Right cardiac atrium (tissue), 5 donors: ENCODE data around the gene MRPS23. TPM values are rescaled to one million over a fixed set of nuclear protein-coding genes. Genes with fewer than 3 reads are reported as not detected.

Experiments used
- ATAC-seq, 2 donors: fragments of 200-7000 bp; cut with Tn5 transposase; one replicate each; pipeline versions ENCODE4 v1.8.0 to v1.9.1; 2020; ENCODE audit warnings: moderate library complexity in 2 of 2, mild to moderate bottlenecking in 1 of 2
- DNase-seq, 3 donors: peaks; one replicate each; pipeline ENCODE4 v3.0.0-alpha.2; 2020
- H3K27ac ChIP-seq: one replicate; pipeline ENCODE4 v1.5.1; 2013; ENCODE audit warnings: mild to moderate bottlenecking, low read length, control low read depth, moderate library complexity
- H3K27me3 ChIP-seq: one replicate; pipeline ENCODE4 v1.6.1; 2013; ENCODE audit not compliant: control insufficient read depth, insufficient read depth
- H3K4me1 ChIP-seq: one replicate; pipeline ENCODE4 v1.6.1; 2013; ENCODE audit warnings: low read length; ENCODE audit not compliant: control insufficient read depth, insufficient read depth
- H3K4me3 ChIP-seq: one replicate; pipeline ENCODE4 v1.5.1; 2013; ENCODE audit warnings: low read length, control low read depth
- H3K9me3 ChIP-seq: one replicate; pipeline ENCODE4 v1.6.1; 2013; ENCODE audit warnings: low read length; ENCODE audit not compliant: control insufficient read depth
- WGBS: extraction: QIAGEN DNeasy Blood & Tissue Kit; methylation state at CpG from one replicate; pipeline ENCODE4 v1.1.7; 2013; 5-methylcytosine and 5-hydroxymethylcytosine counted together
- intact Hi-C, 4 donors: fragments of 100-400 bp; cut with DNase I; formaldehyde crosslinking; loops; one replicate each; pipeline versions ENCODE4 v1.11.0 to v1.14.0; 2022 to 2023
- polyA plus RNA-seq: library from polyadenylated mRNA; stranded (reverse); fragments of 200-250 nt; gene quantifications from one replicate; pipeline ENCODE4 v1.2.3, GENCODE V29; 2013
- total RNA-seq, 4 donors: library from RNA; stranded (reverse); fragmentation: NEBNext Ultra II Directional; extraction: Animal tissue kit (Norgen Biotek cat#: 25700); gene quantifications; one replicate each; pipeline ENCODE4 v1.2.1, GENCODE V29; 2021
- donor health status: healthy with polysubstance abuse.
- donor health status: DM: no; HTN: yes; CAD: no.
- donor health status: DM: no; HTN: no; CAD: no.
- donor health status: DM: no; HTN: yes; CAD: no; lungs with severe emphysema.
- donor health status: DM: yes; HTN: yes; CAD: no.

The MRPS23 gene
- total and polyA plus RNA-seq, 5 donors = 50.9 to 68.3 (median 60.8) TPM

- no peaks in the 10 kb centered on the region for H3K9me3 ChIP-seq
- DNase-seq = no peak
- intact Hi-C loops = no loop called here
- no peak for ATAC-seq
- no peaks in the 10 kb centered on the region for H3K27me3 ChIP-seq
- H3K27ac ChIP-seq = no peak overlapping the region
- H3K4me3 ChIP-seq = no peak overlapping the region
- peaks cover 20% of the 10 kb centered on the region for H3K4me1 ChIP-seq
These were observed 20.4 kb upstream of the MRPS23 start for GRCh38 chr17:57870283-57870635.

GRCh38 chr17:57869617-57870282 lies 19.9 kb upstream of the MRPS23 start:
- H3K27ac ChIP-seq = no peak overlapping the region
- H3K4me1 ChIP-seq = peaks cover 17% of the 10 kb centered on the region
- H3K4me3 ChIP-seq = no peak overlapping the region
- intact Hi-C loops = loop anchor here in 2 of 4 donors (10.0 kb wide), 1 partner anchor 215 kb away; the partner anchor contains the start of gene DYNLL2 (in 2 of the 2)
- no peaks in the 10 kb centered on the region for H3K9me3 ChIP-seq
- ATAC-seq (no peak), DNase-seq (peak in 2 of 3 donors; percentile 8 to 37)
- H3K27me3 ChIP-seq = no peaks in the 10 kb centered on the region
- WGBS = 94% methylated on average over 9 of the region's 9 CpGs

- DNase-seq (peak in 1 of 3 donors; percentile 8), ATAC-seq (no peak)
- Histone ChIP-seq H3K4me1 (peaks cover 13% of the 10 kb centered on the region), H3K9me3 (no peaks in the 10 kb centered on the region), H3K4me3 (no peak overlapping the region), H3K27ac (no peak overlapping the region), H3K27me3 (no peaks in the 10 kb centered on the region)
- 88% methylated on average over 13 of the region's 13 CpGs for WGBS
- intact Hi-C loops = loop anchor here in 2 of 4 donors (10.0 kb wide), 1 partner anchor 216 kb away; the partner anchor contains the start of gene DYNLL2 (in 2 of the 2)
These were observed 19.2 kb upstream of the MRPS23 start for GRCh38 chr17:57868910-57869616.

GRCh38 chr17:57868007-57868909 lies 18.4 kb upstream of the MRPS23 start:
- no peaks in the 10 kb centered on the region for H3K9me3 ChIP-seq
- H3K27me3 ChIP-seq = no peaks in the 10 kb centered on the region
- intact Hi-C loops = loop anchor here in 2 of 4 donors (10.0 kb wide), 1 partner anchor 217 kb away; the partner anchor contains the start of gene DYNLL2 (in 2 of the 2)

GRCh38 chr17:57867126-57867525 lies 17.3 kb upstream of the MRPS23 start:
- Histone ChIP-seq H3K9me3 (no peaks in the 10 kb centered on the region), H3K27ac (no peak overlapping the region), H3K4me3 (no peak overlapping the region), H3K4me1 (peaks cover 3% of the 10 kb centered on the region), H3K27me3 (no peaks in the 10 kb centered on the region)
- DNase-seq = no peak
- ATAC-seq = no peak
- intact Hi-C loops = loop anchor here in 2 of 4 donors (10.0 kb wide), 1 partner anchor 218 kb away; the partner anchor contains the start of gene DYNLL2 (in 2 of the 2)
- 94% methylated on average over 10 of the region's 10 CpGs for WGBS

More at GRCh38 chr17:57868007-57868909, 18.4 kb upstream of the MRPS23 start:
- no peak overlapping the region for H3K4me3 ChIP-seq
- peak; percentile 84 to 88 for ATAC-seq
- H3K4me1 ChIP-seq = peaks cover 6% of the 10 kb centered on the region
- peak; percentile 89 to 92 (median 92) for DNase-seq
- peak overlapping the region; percentile 34 for H3K27ac ChIP-seq
- WGBS = 31% methylated on average over 23 of the region's 23 CpGs

- ATAC-seq (no peak), DNase-seq (no peak)
- Histone ChIP-seq H3K27me3 (no peaks in the 10 kb centered on the region), H3K27ac (no peak overlapping the region), H3K4me1 (peaks cover 3% of the 10 kb centered on the region), H3K4me3 (no peak overlapping the region), H3K9me3 (no peaks in the 10 kb centered on the region)
- 94% methylated on average over 5 of the region's 5 CpGs for WGBS
- intact Hi-C loops = loop anchor here in 2 of 4 donors (10.0 kb wide), 1 partner anchor 218 kb away; the partner anchor contains the start of gene DYNLL2 (in 2 of the 2)
These were observed 16.9 kb upstream of the MRPS23 start for GRCh38 chr17:57866723-57867122.

GRCh38 chr17:57866319-57866718 lies 16.5 kb upstream of the MRPS23 start:
- H3K4me1 ChIP-seq = peaks cover 3% of the 10 kb centered on the region
- H3K27me3 ChIP-seq = no peaks in the 10 kb centered on the region
- H3K9me3 ChIP-seq = no peaks in the 10 kb centered on the region
- intact Hi-C loops = loop anchor here in 2 of 4 donors (10.0 kb wide), 1 partner anchor 218 kb away; the partner anchor contains the start of gene DYNLL2 (in 2 of the 2)
- H3K27ac ChIP-seq = no peak overlapping the region
- DNase-seq = no peak
- H3K4me3 ChIP-seq = no peak overlapping the region
- 96% methylated on average over 10 of the region's 10 CpGs for WGBS
- ATAC-seq = no peak

GRCh38 chr17:57864273-57864672 lies 14.4 kb upstream of the MRPS23 start:
- H3K4me1 ChIP-seq = peaks cover 5% of the 10 kb centered on the region
- no peaks in the 10 kb centered on the region for H3K27me3 ChIP-seq
- intact Hi-C loops = loop anchor here in 2 of 4 donors (10.0 kb wide), 1 partner anchor 221 kb away; the partner anchor contains the start of gene DYNLL2 (in 2 of the 2)
- no peaks in the 10 kb centered on the region for H3K9me3 ChIP-seq
- ATAC-seq = no peak
- no peak for DNase-seq
- 88% methylated on average over 8 of the region's 8 CpGs for WGBS
- H3K27ac ChIP-seq = no peak overlapping the region
- no peak overlapping the region for H3K4me3 ChIP-seq

GRCh38 chr17:57862694-57863667 lies 13.1 kb upstream of the MRPS23 start:
- no peak for ATAC-seq
- WGBS = 66% methylated on average over 16 of the region's 16 CpGs
- Histone ChIP-seq H3K4me1 (peaks cover 5% of the 10 kb centered on the region), H3K4me3 (no peak overlapping the region), H3K9me3 (no peaks in the 10 kb centered on the region), H3K27me3 (no peaks in the 10 kb centered on the region), H3K27ac (no peak overlapping the region)
- DNase-seq = no peak
- intact Hi-C loops = loop anchor here in 2 of 4 donors (10.0 kb wide), 1 partner anchor 222 kb away; the partner anchor contains the start of gene DYNLL2 (in 2 of the 2)
